ENCODE measurements around the gene LYRM9.
"Not testable (repeated sequence)": the region's sequence is repeated elsewhere in the genome, so short reads cannot be mapped to it uniquely, and the experiment has no call there.

LYRM9 gene

GRCh38 chr17:27906226-27906580, 13.0 kb upstream of the LYRM9 start:
- DNase-seq (ENCODE audit: low read depth): no peak

GRCh38 chr17:27905447-27906225, 12.5 kb upstream of the LYRM9 start:
- DNase-seq (ENCODE audit: low read depth): no peak

- DNase-seq (ENCODE audit: low read depth): no peak
Measured at GRCh38 chr17:27904534-27905446, 11.6 kb upstream of the LYRM9 start.

- DNase-seq (ENCODE audit: low read depth): no peak
Measured at GRCh38 chr17:27904114-27904513, 10.9 kb upstream of the LYRM9 start.

- DNase-seq (ENCODE audit: low read depth): no peak
Measured at GRCh38 chr17:27899525-27899924, 6.4 kb upstream of the LYRM9 start.

GRCh38 chr17:27898096-27898495, 4.9 kb upstream of the LYRM9 start:
- no peak for DNase-seq (ENCODE audit: low read depth)

GRCh38 chr17:27896701-27897100, 3.5 kb upstream of the LYRM9 start:
- DNase-seq (ENCODE audit: low read depth): no peak

GRCh38 chr17:27895940-27896535, 2.9 kb upstream of the LYRM9 start:
- no peak for DNase-seq (ENCODE audit: low read depth)

- DNase-seq (ENCODE audit: low read depth): no peak
Measured at GRCh38 chr17:27895123-27895895, 2.1 kb upstream of the LYRM9 start.

- DNase-seq (ENCODE audit: low read depth): no peak
Measured at GRCh38 chr17:27893841-27894503, 807 bp upstream of the LYRM9 start.

- DNase-seq (ENCODE audit: low read depth): no peak
Measured at GRCh38 chr17:27892542-27892865, 661 bp downstream of the LYRM9 start.

GRCh38 chr17:27891841-27892240, 1.3 kb downstream of the LYRM9 start:
- DNase-seq (ENCODE audit: low read depth): no peak

- no peak for DNase-seq (ENCODE audit: low read depth)
Measured at GRCh38 chr17:27889711-27890251, 3.4 kb downstream of the LYRM9 start.

GRCh38 chr17:27888945-27889344, 4.2 kb downstream of the LYRM9 start:
- no peak for DNase-seq (ENCODE audit: low read depth)

GRCh38 chr17:27888067-27888466, 5.1 kb downstream of the LYRM9 start:
- DNase-seq (ENCODE audit: low read depth): no peak

- not testable (repeated sequence) for DNase-seq (ENCODE audit: low read depth)
Measured at GRCh38 chr17:27886348-27886906, 6.7 kb downstream of the LYRM9 start.

GRCh38 chr17:27882162-27882840, 10.9 kb downstream of the LYRM9 start:
- DNase-seq (ENCODE audit: low read depth): no peak

- no peak for DNase-seq (ENCODE audit: low read depth)
Measured at GRCh38 chr17:27879987-27880608, 13.1 kb downstream of the LYRM9 start.

- no peak for DNase-seq (ENCODE audit: low read depth)
Measured at GRCh38 chr17:27878776-27879562, 14.2 kb downstream of the LYRM9 start.
